GM12878 (cell line): ENCODE measurements around the gene TMCC3. TPM values are rescaled to one million over a fixed set of nuclear protein-coding genes. Genes with fewer than 3 reads are reported as not detected.

Experiments
- ATAC-seq: fragments of 200-7000 bp; cut with Tn5 transposase; 3 replicates; pipeline ENCODE4 v1.9.1; 2020; ENCODE audit warnings: mild to moderate bottlenecking, moderate library complexity
- BruUV-seq: library from RNA; stranded (reverse); fragments of 400-500 nt; replicated peaks from 2 replicates; lab custom pipeline; 2021; lab: Mats Ljungman, UMichigan
- CTCF ChIA-PET: fragments of 300-600 bp; sonication (Branson Sonifier 250); formaldehyde crosslinking; extraction: SDS; loops from one replicate; lab custom pipeline; 2021; ENCODE audit warnings: inconsistent platforms; lab: Yijun Ruan, JAX
- POLR2A ChIA-PET: fragments of 350-600 bp; formaldehyde crosslinking; extraction: SDS; loops from one replicate; lab custom pipeline; 2021; ENCODE audit warnings: inconsistent platforms; lab: Charles Lee
- RAD21 ChIA-PET: fragments of 300-600 bp; sonication (Branson Sonifier 250); formaldehyde crosslinking; loops from one replicate; lab custom pipeline; 2023; ENCODE audit warnings: antibody characterized with exemption; ENCODE audit not compliant: unreplicated experiment; lab: Charles Lee
- SMC1A ChIA-PET: fragments of 300-600 bp; sonication (Branson Sonifier 250); formaldehyde crosslinking; loops from one replicate; lab custom pipeline; 2023; ENCODE audit not compliant: unreplicated experiment, uncharacterized antibody; lab: Charles Lee
- DNase-seq: peaks from one replicate; pipeline ENCODE4 v3.0.0-alpha.2; 2011; ENCODE audit warnings: low read depth, low spot score
- FAIRE-seq: peaks from 3 replicates; lab custom pipeline; 2011; peaks lifted over from hg19 to GRCh38; lab: Jason Lieb, UNC
- H2AFZ ChIP-seq: 2 replicates; pipeline ENCODE4 v1.6.0; 2011; ENCODE audit warnings: low read depth, low read length, control low read depth; ENCODE audit not compliant: control insufficient read depth
- H3K27ac ChIP-seq: 2 replicates; pipeline ENCODE4 v1.5.1; 2011; ENCODE audit warnings: control low read depth; ENCODE audit not compliant: control insufficient read depth, insufficient read depth
- H3K27me3 ChIP-seq, 2 experiments: replicated peaks in 1 of 2; 2 replicates each; pipeline versions ENCODE4 v1.6.0 to v1.6.1; 2011; ENCODE audit warnings: low read length in 1 of 2; ENCODE audit not compliant: control insufficient read depth in 2 of 2, insufficient read depth in 2 of 2
- H3K36me3 ChIP-seq, 2 experiments: 2 replicates each; pipeline ENCODE4 v1.5.1; 2011; ENCODE audit warnings: low read length in 1 of 2; ENCODE audit not compliant: control insufficient read depth in 2 of 2, insufficient read depth in 2 of 2
- H3K4me1 ChIP-seq: 2 replicates; pipeline ENCODE4 v1.6.1; 2011; ENCODE audit warnings: mild to moderate bottlenecking, low read length, moderate library complexity, mixed read lengths; ENCODE audit not compliant: control insufficient read depth, insufficient read depth
- H3K4me2 ChIP-seq: 2 replicates; pipeline ENCODE4 v1.6.0; 2011; ENCODE audit warnings: control low read depth; ENCODE audit not compliant: control insufficient read depth, insufficient read depth
- H3K4me3 ChIP-seq: fragments of 200-600 bp; sonication (generic); 2 replicates; pipeline ENCODE4 v1.5.1; 2016
- H3K79me2 ChIP-seq: 2 replicates; pipeline ENCODE4 v1.6.0; 2011; ENCODE audit warnings: low read length; ENCODE audit not compliant: control insufficient read depth, insufficient read depth
- H3K9ac ChIP-seq: 2 replicates; pipeline ENCODE4 v1.8.0; 2011; ENCODE audit warnings: low read length, control low read depth, mixed read lengths; ENCODE audit not compliant: control insufficient read depth, insufficient read depth
- H3K9me3 ChIP-seq: replicated peaks from 3 replicates; pipeline ENCODE4 v1.5.1; 2011; ENCODE audit warnings: mild to moderate bottlenecking, low read length; ENCODE audit not compliant: control insufficient read depth, insufficient read depth
- H4K20me1 ChIP-seq: 2 replicates; pipeline ENCODE4 v1.6.0; 2011; ENCODE audit not compliant: control insufficient read depth, insufficient read depth
- EP300 ChIP-seq, 2 experiments: fragments of 150-350 bp in 1 of 2; IDR thresholded peaks; 2 replicates each; pipeline ENCODE4 v1.6.1; 2011 to 2012; ENCODE audit warnings: low read depth in 2 of 2, low read length in 2 of 2, borderline replicate concordance in 1 of 2, improper control_type of control experiment in 1 of 2, inconsistent platforms in 1 of 2; ENCODE audit not compliant: control insufficient read depth in 1 of 2
- NFIC ChIP-seq: IDR thresholded peaks from 2 replicates; pipeline ENCODE4 v1.6.1; 2012; ENCODE audit warnings: low read depth, mild to moderate bottlenecking, inconsistent platforms, low read length, moderate library complexity
- NR2F1 ChIP-seq: fragments of 450-650 bp; conservative IDR thresholded peaks from 2 replicates; pipeline ENCODE4 v1.6.1; 2017; ENCODE audit warnings: mild to moderate bottlenecking
- NRF1 ChIP-seq: conservative IDR thresholded peaks from 2 replicates; pipeline ENCODE4 v1.6.1; 2011; ENCODE audit warnings: mild to moderate bottlenecking, low read depth, low read length, improper control_type of control experiment
- POU2F2 ChIP-seq: IDR thresholded peaks from 3 replicates; pipeline ENCODE4 v1.6.1; 2011; ENCODE audit warnings: low read depth, mild to moderate bottlenecking, low read length, borderline replicate concordance
- RAD21 ChIP-seq: IDR thresholded peaks from 2 replicates; pipeline ENCODE4 v1.6.1; 2011; ENCODE audit warnings: mild to moderate bottlenecking, low read depth, low read length, moderate library complexity; ENCODE audit not compliant: insufficient read depth
- SMARCA5 ChIP-seq: fragments of 450-650 bp; IDR thresholded peaks from 2 replicates; pipeline ENCODE4 v1.6.1; 2017; ENCODE audit warnings: mild to moderate bottlenecking
- STAT3 ChIP-seq: IDR thresholded peaks from 2 replicates; pipeline ENCODE4 v1.6.1; 2011; ENCODE audit warnings: low read depth, low read length, improper control_type of control experiment
- ZNF24 ChIP-seq: fragments of 450-650 bp; IDR thresholded peaks from 2 replicates; pipeline ENCODE4 v1.6.1; 2017; ENCODE audit warnings: antibody characterized with exemption, mild to moderate bottlenecking
- WGBS: methylation state at CpG from one replicate; pipeline ENCODE4 v1.1.6; 2016; ENCODE audit warnings: low lambda C conversion rate; ENCODE audit not compliant: insufficient replicate concordance, insufficient coverage; ENCODE audit errors: missing lambda C conversion rate; 5-methylcytosine and 5-hydroxymethylcytosine counted together
- in situ Hi-C: fragments of 300-500 bp; cut with MboI; formaldehyde crosslinking; loops from 9 replicates; pipeline ENCODE4 v1.14.3; 2018; ENCODE audit warnings: mixed read lengths
- intact Hi-C: fragments of 100-400 bp; cut with micrococcal nuclease; formaldehyde crosslinking; loops from one replicate; pipeline ENCODE4 v1.14.2; 2022; ENCODE audit not compliant: unreplicated experiment
- polyA plus RNA-seq, 11 experiments: library from polyadenylated mRNA; depleted of rRNA in 4 of 11; unstranded in 6 of 11; stranded (reverse) in 5 of 11; fragments of >200 nt; fragmentation: Nextera tagmentation in 4 of 11; fragmentation: Illumina TruSeq in 1 of 11; extraction: Ambion mirVana in 4 of 11; extraction: Trizol in 1 of 11; gene quantifications; 1 replicate in 1 of 11; 2 replicates in 10 of 11; pipeline versions ENCODE4 v1.2.1 to v1.2.3, GENCODE V29; 2011 to 2016; ENCODE audit warnings: inconsistent platforms in 2 of 11, missing spikeins in 2 of 11, low read depth in 1 of 11
- total RNA-seq, 4 experiments: library from RNA; depleted of rRNA in 3 of 4; stranded (reverse); fragments of >200 nt in 3 of 4; fragmentation: Illumina TruSeq in 1 of 4; extraction: Trizol in 1 of 4; gene quantifications; 2 replicates each; pipeline versions ENCODE4 v1.2.1 to v1.2.3, GENCODE V29; 2013 to 2021
- TF ChIP-seq, protein P1 (sequence below): fragments of 450-650 bp; IDR thresholded peaks from 2 replicates; pipeline ENCODE4 v1.6.1; 2017; ENCODE audit warnings: mild to moderate bottlenecking, moderate library complexity
- TF ChIP-seq, protein P2 (sequence below): IDR thresholded peaks from 2 replicates; pipeline ENCODE4 v1.6.1; 2012; ENCODE audit warnings: mild to moderate bottlenecking, low read depth, low read length

Gene TMCC3
- total and polyA plus RNA-seq, 10 of the 15 experiments (the other 5 are each of a cell fraction or from before 2014, with no cell fraction given), result 5.8 to 29.8 (median 12.6) TPM

DNA sequence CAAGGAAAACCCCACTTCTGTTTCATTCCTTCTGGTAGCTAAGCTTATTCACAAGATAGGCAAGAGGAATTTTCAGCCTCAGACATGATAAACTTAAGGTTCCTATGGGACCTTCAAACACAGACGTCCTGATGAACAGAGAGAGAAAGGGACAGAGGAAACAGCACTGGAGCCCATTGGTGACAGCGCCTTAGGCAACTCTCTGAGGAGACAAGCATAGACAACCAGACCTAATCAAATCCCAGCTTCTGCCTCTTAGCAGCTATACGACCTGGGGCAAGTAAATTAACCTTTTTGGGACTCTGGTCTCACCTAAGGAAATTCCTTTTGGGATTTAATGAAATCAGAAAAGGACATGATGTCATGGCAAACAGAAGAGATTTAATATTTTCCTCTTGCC is 33.3 kb downstream of the TMCC3 start:
- H3K27me3 ChIP-seq, result no peaks in the 10 kb centered on the region
- no peaks in the 10 kb centered on the region; the same call in 1 of the 2 replicates for H4K20me1 ChIP-seq
- ChIA-PET POLR2A (interaction anchor here (0.6 kb wide), 1 partner anchor 29 kb away, joined by 5 read pairs; no protein-coding TSS in a partner anchor), RAD21 (no interaction called here), CTCF (interaction anchor here (1.1 kb wide), 1 partner anchor 13 kb away, joined by 3 read pairs; no protein-coding TSS in a partner anchor), SMC1A (interaction anchor here (1.0 kb wide), 1 partner anchor 31 kb away, joined by 4 read pairs; no protein-coding TSS in a partner anchor)
- FAIRE-seq, result no peak
- no TSS peak for BruUV-seq
- H3K4me1 ChIP-seq, result peaks cover 8% of the 10 kb centered on the region
- no peak for DNase-seq
- no peak for ATAC-seq
- in situ Hi-C loops (no loop called here), intact Hi-C loops (no loop called here)
- WGBS, result 92% methylated on average over 3 of the region's 3 CpGs
- H2AFZ ChIP-seq, result no peak overlapping the region
- no peak overlapping the region for H3K9ac ChIP-seq
- no peaks in the 10 kb centered on the region for H3K9me3 ChIP-seq
- no peak overlapping the region for H3K4me3 ChIP-seq
- TF ChIP-seq POU2F2, result no peak
- no peak for TF ChIP-seq STAT3
- TF ChIP-seq ZNF24, result no peak
- no peak for TF ChIP-seq NR2F1
- TF ChIP-seq EP300 (IDR thresholded peaks at IDR 0.05; ENCODE audit: borderline replicate concordance in 1 of 2, control insufficient read depth in 1 of 2, low read depth in 2 of 2, low read length in 2 of 2), result no peak
- TF ChIP-seq, protein P1, sequence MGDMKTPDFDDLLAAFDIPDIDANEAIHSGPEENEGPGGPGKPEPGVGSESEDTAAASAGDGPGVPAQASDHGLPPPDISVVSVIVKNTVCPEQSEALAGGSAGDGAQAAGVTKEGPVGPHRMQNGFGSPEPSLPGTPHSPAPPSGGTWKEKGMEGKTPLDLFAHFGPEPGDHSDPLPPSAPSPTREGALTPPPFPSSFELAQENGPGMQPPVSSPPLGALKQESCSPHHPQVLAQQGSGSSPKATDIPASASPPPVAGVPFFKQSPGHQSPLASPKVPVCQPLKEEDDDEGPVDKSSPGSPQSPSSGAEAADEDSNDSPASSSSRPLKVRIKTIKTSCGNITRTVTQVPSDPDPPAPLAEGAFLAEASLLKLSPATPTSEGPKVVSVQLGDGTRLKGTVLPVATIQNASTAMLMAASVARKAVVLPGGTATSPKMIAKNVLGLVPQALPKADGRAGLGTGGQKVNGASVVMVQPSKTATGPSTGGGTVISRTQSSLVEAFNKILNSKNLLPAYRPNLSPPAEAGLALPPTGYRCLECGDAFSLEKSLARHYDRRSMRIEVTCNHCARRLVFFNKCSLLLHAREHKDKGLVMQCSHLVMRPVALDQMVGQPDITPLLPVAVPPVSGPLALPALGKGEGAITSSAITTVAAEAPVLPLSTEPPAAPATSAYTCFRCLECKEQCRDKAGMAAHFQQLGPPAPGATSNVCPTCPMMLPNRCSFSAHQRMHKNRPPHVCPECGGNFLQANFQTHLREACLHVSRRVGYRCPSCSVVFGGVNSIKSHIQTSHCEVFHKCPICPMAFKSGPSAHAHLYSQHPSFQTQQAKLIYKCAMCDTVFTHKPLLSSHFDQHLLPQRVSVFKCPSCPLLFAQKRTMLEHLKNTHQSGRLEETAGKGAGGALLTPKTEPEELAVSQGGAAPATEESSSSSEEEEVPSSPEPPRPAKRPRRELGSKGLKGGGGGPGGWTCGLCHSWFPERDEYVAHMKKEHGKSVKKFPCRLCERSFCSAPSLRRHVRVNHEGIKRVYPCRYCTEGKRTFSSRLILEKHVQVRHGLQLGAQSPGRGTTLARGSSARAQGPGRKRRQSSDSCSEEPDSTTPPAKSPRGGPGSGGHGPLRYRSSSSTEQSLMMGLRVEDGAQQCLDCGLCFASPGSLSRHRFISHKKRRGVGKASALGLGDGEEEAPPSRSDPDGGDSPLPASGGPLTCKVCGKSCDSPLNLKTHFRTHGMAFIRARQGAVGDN, result no peak
- no peak for TF ChIP-seq SMARCA5
- TF ChIP-seq RAD21, result no peak
- TF ChIP-seq NRF1, result no peak
- no peak for TF ChIP-seq NFIC
- TF ChIP-seq, protein P2, sequence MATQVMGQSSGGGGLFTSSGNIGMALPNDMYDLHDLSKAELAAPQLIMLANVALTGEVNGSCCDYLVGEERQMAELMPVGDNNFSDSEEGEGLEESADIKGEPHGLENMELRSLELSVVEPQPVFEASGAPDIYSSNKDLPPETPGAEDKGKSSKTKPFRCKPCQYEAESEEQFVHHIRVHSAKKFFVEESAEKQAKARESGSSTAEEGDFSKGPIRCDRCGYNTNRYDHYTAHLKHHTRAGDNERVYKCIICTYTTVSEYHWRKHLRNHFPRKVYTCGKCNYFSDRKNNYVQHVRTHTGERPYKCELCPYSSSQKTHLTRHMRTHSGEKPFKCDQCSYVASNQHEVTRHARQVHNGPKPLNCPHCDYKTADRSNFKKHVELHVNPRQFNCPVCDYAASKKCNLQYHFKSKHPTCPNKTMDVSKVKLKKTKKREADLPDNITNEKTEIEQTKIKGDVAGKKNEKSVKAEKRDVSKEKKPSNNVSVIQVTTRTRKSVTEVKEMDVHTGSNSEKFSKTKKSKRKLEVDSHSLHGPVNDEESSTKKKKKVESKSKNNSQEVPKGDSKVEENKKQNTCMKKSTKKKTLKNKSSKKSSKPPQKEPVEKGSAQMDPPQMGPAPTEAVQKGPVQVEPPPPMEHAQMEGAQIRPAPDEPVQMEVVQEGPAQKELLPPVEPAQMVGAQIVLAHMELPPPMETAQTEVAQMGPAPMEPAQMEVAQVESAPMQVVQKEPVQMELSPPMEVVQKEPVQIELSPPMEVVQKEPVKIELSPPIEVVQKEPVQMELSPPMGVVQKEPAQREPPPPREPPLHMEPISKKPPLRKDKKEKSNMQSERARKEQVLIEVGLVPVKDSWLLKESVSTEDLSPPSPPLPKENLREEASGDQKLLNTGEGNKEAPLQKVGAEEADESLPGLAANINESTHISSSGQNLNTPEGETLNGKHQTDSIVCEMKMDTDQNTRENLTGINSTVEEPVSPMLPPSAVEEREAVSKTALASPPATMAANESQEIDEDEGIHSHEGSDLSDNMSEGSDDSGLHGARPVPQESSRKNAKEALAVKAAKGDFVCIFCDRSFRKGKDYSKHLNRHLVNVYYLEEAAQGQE, result no peak
- H3K4me2 ChIP-seq, result no peak overlapping the region
- no peaks in the 10 kb centered on the region; a peak in 2 of 4 replicates for H3K36me3 ChIP-seq
- no peak overlapping the region for H3K27ac ChIP-seq
- H3K79me2 ChIP-seq, result peaks cover 6% of the 10 kb centered on the region
